IPS-18a (cell line): Measurements from ENCODE around the gene RSRC2.
"Not testable (repeated sequence)": the region's sequence is repeated elsewhere in the genome, so short reads cannot be mapped to it uniquely, and the experiment has no call there.

ENCODE experiments used
- H3K27ac ChIP-seq: one replicate; pipeline ENCODE4 v1.5.1; 2013; ENCODE audit warnings: low read length
- H3K27me3 ChIP-seq: one replicate; pipeline ENCODE4 v1.6.1; 2013; ENCODE audit warnings: mild to moderate bottlenecking, low read length; ENCODE audit not compliant: control insufficient read depth, insufficient read depth
- H3K36me3 ChIP-seq: one replicate; pipeline ENCODE4 v1.6.1; 2013; ENCODE audit warnings: low read depth, low read length; ENCODE audit not compliant: control insufficient read depth
- H3K4me1 ChIP-seq: one replicate; pipeline ENCODE4 v1.6.1; 2013; ENCODE audit warnings: low read depth, low read length; ENCODE audit not compliant: control insufficient read depth
- H3K4me3 ChIP-seq: one replicate; pipeline ENCODE4 v1.5.1; 2013; ENCODE audit warnings: low read length
- H3K9ac ChIP-seq: one replicate; pipeline ENCODE4 v1.6.1; 2013; ENCODE audit warnings: mild to moderate bottlenecking, low read length, moderate library complexity
- H3K9me3 ChIP-seq: one replicate; pipeline ENCODE4 v1.6.1; 2013; ENCODE audit warnings: low read depth, low read length; ENCODE audit not compliant: control insufficient read depth

The RSRC2 gene

DNA sequence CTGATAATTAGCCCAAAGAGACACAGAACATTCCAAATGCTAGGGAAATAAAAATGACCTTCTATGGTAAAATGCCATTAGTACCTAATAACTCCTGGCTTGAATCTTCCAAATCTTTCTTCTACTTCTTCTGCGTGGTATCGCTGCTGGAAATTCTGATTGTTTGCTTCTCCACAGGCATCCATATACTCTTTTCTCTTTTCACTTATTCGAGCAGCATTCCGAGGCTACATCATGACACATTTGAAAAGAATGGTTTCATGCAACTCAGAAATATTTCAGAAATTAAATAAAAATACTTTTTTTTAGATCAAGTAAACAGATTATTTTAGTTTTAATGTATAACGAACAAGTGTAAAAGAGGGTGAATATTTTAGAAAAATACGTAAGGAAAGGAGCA, 44.9 kb downstream of the RSRC2 start:
- Histone ChIP-seq H3K36me3 (peaks cover 79% of the 10 kb centered on the region), H3K9ac (no peak overlapping the region), H3K9me3 (no peaks in the 10 kb centered on the region), H3K4me1 (no peaks in the 10 kb centered on the region), H3K4me3 (no peak overlapping the region), H3K27me3 (no peaks in the 10 kb centered on the region), H3K27ac (no peak overlapping the region)

DNA sequence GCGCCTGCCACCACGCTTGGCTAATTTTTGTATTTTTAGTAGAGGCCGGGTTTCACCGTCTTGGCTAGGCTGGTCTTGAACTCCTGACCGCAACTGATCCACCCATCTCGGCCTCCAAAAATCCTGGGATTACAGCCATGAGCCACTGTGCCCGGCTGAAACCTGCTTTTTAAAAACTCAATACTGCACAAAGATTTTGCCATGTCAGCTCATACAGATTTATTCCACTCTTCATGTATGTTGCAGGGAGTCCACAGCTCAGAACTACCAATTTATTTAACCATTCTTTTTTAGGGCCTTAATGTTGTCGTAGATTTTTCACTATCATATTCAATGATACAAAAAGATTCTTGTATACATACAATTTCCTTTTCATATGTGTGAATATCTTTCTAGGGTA, 46.0 kb downstream of the RSRC2 start:
- H3K4me3 ChIP-seq: no peak overlapping the region
- H3K27me3 ChIP-seq: no peaks in the 10 kb centered on the region
- H3K9me3 ChIP-seq: no peaks in the 10 kb centered on the region
- H3K9ac ChIP-seq: no peak overlapping the region
- no peak overlapping the region for H3K27ac ChIP-seq
- no peaks in the 10 kb centered on the region for H3K4me1 ChIP-seq
- peaks cover 82% of the 10 kb centered on the region for H3K36me3 ChIP-seq

- Histone ChIP-seq H3K36me3 (peaks cover 65% of the 10 kb centered on the region), H3K27me3 (no peaks in the 10 kb centered on the region), H3K4me3 (no peak overlapping the region), H3K9me3 (no peaks in the 10 kb centered on the region), H3K27ac (no peak overlapping the region), H3K9ac (no peak overlapping the region), H3K4me1 (no peaks in the 10 kb centered on the region)
Measured at GRCh38 chr12:122474324-122474716, 52.4 kb downstream of the RSRC2 start.

DNA sequence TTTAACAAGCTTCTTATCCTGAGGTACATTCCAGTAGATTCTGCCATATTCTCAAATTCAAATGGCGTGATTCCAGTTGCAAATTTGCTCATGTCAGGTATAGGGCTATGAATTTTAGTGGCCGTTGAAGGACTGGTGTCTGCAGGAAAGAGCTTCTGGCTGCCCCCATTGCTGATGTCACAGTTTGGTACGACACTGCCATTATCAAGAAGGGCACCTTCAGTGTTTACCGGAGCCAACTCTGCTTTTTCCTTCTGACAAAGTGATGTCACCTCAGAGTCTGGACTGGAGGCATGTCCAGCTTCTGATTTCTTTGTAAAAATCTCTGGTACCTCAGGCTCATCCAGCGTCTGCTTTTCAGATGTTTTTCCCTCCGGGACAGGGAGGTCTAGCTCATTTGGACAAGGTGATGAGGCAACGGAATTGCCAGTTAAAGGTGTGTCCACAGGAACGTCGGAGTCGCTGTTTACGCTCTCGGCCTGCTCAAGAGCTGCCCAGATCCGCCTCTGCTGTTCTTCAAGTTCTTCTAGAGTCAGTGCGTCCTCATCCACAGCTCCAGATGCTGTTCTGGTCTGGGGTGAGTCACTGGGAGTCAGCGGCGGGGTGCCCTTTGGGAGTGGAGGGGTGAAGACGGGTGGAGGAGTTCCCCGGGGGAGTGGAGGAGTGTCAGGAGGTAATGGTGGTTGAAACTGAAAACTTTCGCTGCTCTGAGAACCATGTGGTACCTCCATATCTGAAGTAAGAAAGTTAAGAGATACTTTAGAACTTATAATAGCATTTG, 53.0 kb downstream of the RSRC2 start:
- Histone ChIP-seq H3K27ac (no peak overlapping the region), H3K4me1 (no peaks in the 10 kb centered on the region), H3K27me3 (no peaks in the 10 kb centered on the region), H3K4me3 (no peak overlapping the region), H3K9me3 (no peaks in the 10 kb centered on the region), H3K36me3 (peaks cover 60% of the 10 kb centered on the region), H3K9ac (no peak overlapping the region)

DNA sequence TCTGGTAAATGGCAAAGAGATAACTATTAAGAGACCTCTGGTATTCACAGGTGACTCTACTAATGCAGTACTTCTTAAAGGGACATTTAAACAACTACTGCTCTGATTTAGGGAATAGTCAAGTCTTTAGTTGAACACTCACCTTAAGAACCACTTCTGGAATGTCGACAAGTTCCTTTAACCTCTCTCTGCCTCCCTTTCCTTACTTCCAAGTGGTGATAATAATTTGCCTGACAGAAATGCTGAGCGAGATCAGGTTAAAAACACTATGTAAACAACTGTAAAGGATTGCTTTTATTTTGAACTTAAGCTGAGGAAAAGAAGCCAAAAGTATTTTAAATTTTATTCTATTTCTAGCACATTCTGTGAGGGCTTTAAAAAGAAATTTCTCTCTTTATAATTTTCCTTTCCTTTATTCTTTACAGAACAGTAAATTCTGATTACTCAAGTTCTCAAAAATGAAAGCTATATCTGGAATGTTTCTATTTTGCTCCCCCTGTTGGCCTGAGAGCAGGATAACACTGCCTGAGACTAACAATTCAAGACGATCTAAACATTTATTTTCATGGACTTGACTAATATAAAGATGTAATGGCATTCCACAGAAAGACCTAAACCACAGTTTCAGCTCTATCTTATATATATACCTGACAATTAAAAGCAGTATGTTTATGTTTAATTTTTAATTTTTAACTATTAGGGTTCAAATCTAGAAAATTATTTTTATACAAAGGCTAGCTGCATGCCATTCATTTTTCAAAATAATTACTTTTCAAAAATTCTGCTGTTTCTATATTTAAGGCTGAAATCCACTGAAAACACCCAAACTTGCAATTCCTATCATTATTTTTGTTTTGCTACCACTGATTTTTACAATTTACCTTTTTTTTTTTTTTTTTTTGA, 55.2 kb downstream of the RSRC2 start:
- no peak overlapping the region for H3K4me3 ChIP-seq
- no peaks in the 10 kb centered on the region for H3K9me3 ChIP-seq
- no peak overlapping the region for H3K9ac ChIP-seq
- H3K4me1 ChIP-seq: no peaks in the 10 kb centered on the region
- H3K36me3 ChIP-seq: peaks cover 41% of the 10 kb centered on the region
- no peak overlapping the region for H3K27ac ChIP-seq
- no peaks in the 10 kb centered on the region for H3K27me3 ChIP-seq

- H3K27ac ChIP-seq, H3K27me3 ChIP-seq, H3K9ac ChIP-seq, H3K4me1 ChIP-seq, H3K4me3 ChIP-seq, H3K9me3 ChIP-seq: not testable (repeated sequence)
- peaks cover 31% of the 10 kb centered on the region for H3K36me3 ChIP-seq
Measured at GRCh38 chr12:122470576-122470975, 56.2 kb downstream of the RSRC2 start.

GRCh38 chr12:122469856-122470255, 56.9 kb downstream of the RSRC2 start:
- not testable (repeated sequence) for H3K9me3 ChIP-seq, H3K27me3 ChIP-seq, H3K27ac ChIP-seq, H3K9ac ChIP-seq, H3K4me1 ChIP-seq, H3K4me3 ChIP-seq
- H3K36me3 ChIP-seq: peaks cover 25% of the 10 kb centered on the region

DNA sequence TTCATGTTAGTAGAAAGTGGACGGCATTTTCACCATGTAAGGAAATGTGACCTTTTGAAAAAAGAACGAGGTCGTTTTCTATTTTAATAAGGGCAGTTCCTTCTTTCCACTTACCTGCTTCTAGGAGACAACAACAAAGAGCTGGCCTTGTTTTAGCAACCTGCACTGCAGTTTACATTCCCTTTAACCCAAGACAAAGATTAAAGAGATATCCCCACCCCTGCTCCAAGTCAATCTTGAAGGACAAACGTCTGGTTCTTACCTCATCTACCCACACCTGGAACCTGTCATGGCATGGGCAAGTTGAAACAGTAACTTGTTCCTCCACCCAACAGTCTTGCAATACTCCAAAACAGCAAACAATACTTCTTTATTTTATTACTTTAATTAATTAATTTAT, 58.8 kb downstream of the RSRC2 start:
- peaks cover 10% of the 10 kb centered on the region for H3K36me3 ChIP-seq
- H3K27me3 ChIP-seq: no peaks in the 10 kb centered on the region
- H3K4me1 ChIP-seq: no peaks in the 10 kb centered on the region
- H3K9ac ChIP-seq: no peak overlapping the region
- H3K4me3 ChIP-seq: no peak overlapping the region
- no peak overlapping the region for H3K27ac ChIP-seq
- no peaks in the 10 kb centered on the region for H3K9me3 ChIP-seq

GRCh38 chr12:122464317-122465042, 62.3 kb downstream of the RSRC2 start:
- H3K27me3 ChIP-seq, H3K9ac ChIP-seq, H3K9me3 ChIP-seq, H3K36me3 ChIP-seq, H3K4me3 ChIP-seq, H3K27ac ChIP-seq, H3K4me1 ChIP-seq: not testable (repeated sequence)

DNA sequence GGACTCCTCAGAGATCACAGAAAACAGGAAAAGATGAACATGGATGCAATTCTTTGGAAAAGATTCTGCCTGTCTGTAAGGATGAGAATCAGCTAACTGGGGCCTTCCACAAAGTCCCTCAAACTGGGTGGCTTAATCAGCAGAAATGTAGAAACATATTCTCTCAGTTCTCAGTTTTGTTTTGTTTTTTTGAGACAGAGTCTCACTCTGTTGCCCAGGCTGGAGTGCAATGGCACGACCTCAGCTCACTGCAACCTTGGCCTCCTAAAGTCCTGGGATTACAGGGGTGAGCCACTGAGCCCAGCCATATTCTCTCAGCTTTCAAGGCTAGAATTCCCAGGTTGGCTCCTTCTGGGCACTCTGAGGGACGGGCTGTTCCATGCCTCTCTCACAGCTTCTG, 66.1 kb downstream of the RSRC2 start:
- Histone ChIP-seq H3K9me3 (no peaks in the 10 kb centered on the region), H3K36me3 (no peaks in the 10 kb centered on the region), H3K4me1 (no peaks in the 10 kb centered on the region), H3K27me3 (no peaks in the 10 kb centered on the region), H3K4me3 (no peak overlapping the region), H3K9ac (no peak overlapping the region), H3K27ac (no peak overlapping the region)

GRCh38 chr12:122460061-122460460, 66.7 kb downstream of the RSRC2 start:
- no peaks in the 10 kb centered on the region for H3K27me3 ChIP-seq
- no peak overlapping the region for H3K4me3 ChIP-seq
- no peak overlapping the region for H3K27ac ChIP-seq
- H3K4me1 ChIP-seq: no peaks in the 10 kb centered on the region
- H3K36me3 ChIP-seq: no peaks in the 10 kb centered on the region
- no peaks in the 10 kb centered on the region for H3K9me3 ChIP-seq
- no peak overlapping the region for H3K9ac ChIP-seq
